Frontal cortex (tissue), 4 donors: Measurements from ENCODE around the gene SLIT3. TPM values are rescaled to one million over a fixed set of nuclear protein-coding genes. Genes with fewer than 3 reads are reported as not detected.
"Not testable (repeated sequence)": the region's sequence is repeated elsewhere in the genome, so short reads cannot be mapped to it uniquely, and the experiment has no call there.

ENCODE experiments used
- DNase-seq, 2 donors: peaks; one replicate each; pipeline ENCODE4 v3.0.0; 2012; ENCODE audit warnings: low spot score in 2 of 2
- FAIRE-seq: peaks from 2 replicates; lab custom pipeline; 2012; peaks lifted over from hg19 to GRCh38; lab: Jason Lieb, UNC
- total RNA-seq: library from RNA; depleted of rRNA; stranded (reverse); fragments of >200 nt; gene quantifications from one replicate; pipeline ENCODE4 v1.2.3, GENCODE V29; 2014
- donor health status: control.
- donor health status: control.
- donor health status: control.

Gene SLIT3
- total RNA-seq, 1 donor from 2014 or later = 2.0 TPM

- FAIRE-seq = no peak
- DNase-seq = no peak
These were observed 550.0 kb downstream of the SLIT3 start for GRCh38 chr5:168750926-168751325.

- FAIRE-seq (no peak), DNase-seq (no peak)
These were observed 551.4 kb downstream of the SLIT3 start for GRCh38 chr5:168749391-168750100.

GRCh38 chr5:168747987-168748777, 552.8 kb downstream of the SLIT3 start:
- DNase-seq (no peak), FAIRE-seq (no peak)

GRCh38 chr5:168746893-168747640, 553.9 kb downstream of the SLIT3 start:
- no peak for DNase-seq
- no peak for FAIRE-seq

GRCh38 chr5:168746126-168746892, 554.6 kb downstream of the SLIT3 start:
- not testable (repeated sequence) for DNase-seq, FAIRE-seq

- FAIRE-seq = no peak
- no peak for DNase-seq
These were observed 557.3 kb downstream of the SLIT3 start for GRCh38 chr5:168743617-168744016.

- not testable (repeated sequence) for FAIRE-seq, DNase-seq
These were observed 558.6 kb downstream of the SLIT3 start for GRCh38 chr5:168742311-168742710.

GRCh38 chr5:168740811-168741213, 560.1 kb downstream of the SLIT3 start:
- FAIRE-seq (no peak), DNase-seq (no peak)

GRCh38 chr5:168740092-168740800, 560.7 kb downstream of the SLIT3 start:
- no peak for FAIRE-seq
- DNase-seq = no peak

- DNase-seq = no peak
- FAIRE-seq = no peak
These were observed 563.9 kb downstream of the SLIT3 start for GRCh38 chr5:168737066-168737465.

- FAIRE-seq = no peak
- DNase-seq = no peak
These were observed 564.6 kb downstream of the SLIT3 start for GRCh38 chr5:168736281-168736831.

- DNase-seq = no peak
- FAIRE-seq = no peak
These were observed 566.2 kb downstream of the SLIT3 start for GRCh38 chr5:168734620-168735300.

- no peak for DNase-seq
- no peak for FAIRE-seq
These were observed 566.8 kb downstream of the SLIT3 start for GRCh38 chr5:168734119-168734518.

GRCh38 chr5:168728546-168729211, 572.3 kb downstream of the SLIT3 start:
- FAIRE-seq = no peak

GRCh38 chr5:168727547-168727946, 573.4 kb downstream of the SLIT3 start:
- FAIRE-seq (no peak), DNase-seq (no peak)

More at GRCh38 chr5:168728546-168729211, 572.3 kb downstream of the SLIT3 start:
- no peak for DNase-seq

- FAIRE-seq (no peak), DNase-seq (no peak)
These were observed 574.6 kb downstream of the SLIT3 start for GRCh38 chr5:168726342-168726741.

GRCh38 chr5:168724227-168724626, 576.7 kb downstream of the SLIT3 start:
- FAIRE-seq (no peak), DNase-seq (no peak)

GRCh38 chr5:168723037-168723436, 577.9 kb downstream of the SLIT3 start:
- FAIRE-seq (no peak), DNase-seq (no peak)
